Astrocyte (in vitro differentiated cells and primary cell): Measurements from ENCODE around the gene POMT2. TPM values are rescaled to one million over a fixed set of nuclear protein-coding genes. Genes with fewer than 3 reads are reported as not detected.

ENCODE experiments used
- DNase-seq: peaks from one replicate; pipeline ENCODE4 v3.0.0-alpha.2; 2010; ENCODE audit warnings: low read depth
- FAIRE-seq: peaks from 2 replicates; lab custom pipeline; 2011; peaks lifted over from hg19 to GRCh38; lab: Jason Lieb, UNC
- H2AFZ ChIP-seq: 2 replicates; pipeline ENCODE4 v1.6.0; 2012; ENCODE audit warnings: low read depth, low read length, inconsistent platforms
- H3K27ac ChIP-seq: 2 replicates; pipeline ENCODE4 v1.5.1; 2011; ENCODE audit warnings: low read depth, low read length, inconsistent platforms
- H3K27me3 ChIP-seq: 2 replicates; pipeline ENCODE4 v1.6.0; 2011; ENCODE audit warnings: low read length, inconsistent platforms; ENCODE audit not compliant: insufficient read depth
- H3K36me3 ChIP-seq: 2 replicates; pipeline ENCODE4 v1.5.1; 2011; ENCODE audit warnings: low read length, inconsistent platforms; ENCODE audit not compliant: insufficient read depth
- H3K4me1 ChIP-seq: 2 replicates; pipeline ENCODE4 v1.5.1; 2011; ENCODE audit warnings: low read length, inconsistent platforms; ENCODE audit not compliant: insufficient read depth
- H3K4me2 ChIP-seq: 2 replicates; pipeline ENCODE4 v1.6.0; 2012; ENCODE audit warnings: low read length, inconsistent platforms
- H3K4me3 ChIP-seq: 2 replicates; pipeline ENCODE4 v1.5.1; 2011; ENCODE audit warnings: low read depth, mild to moderate bottlenecking, low read length, inconsistent platforms; ENCODE audit not compliant: insufficient read depth
- H3K79me2 ChIP-seq: 2 replicates; pipeline ENCODE4 v1.6.0; 2012; ENCODE audit warnings: mild to moderate bottlenecking, low read length, inconsistent platforms; ENCODE audit not compliant: insufficient read depth
- H3K9ac ChIP-seq: 2 replicates; pipeline ENCODE4 v1.6.0; 2012; ENCODE audit warnings: mild to moderate bottlenecking, low read length, inconsistent platforms
- H3K9me3 ChIP-seq: 2 replicates; pipeline ENCODE4 v1.5.1; 2012; ENCODE audit warnings: low read depth, mild to moderate bottlenecking, low read length, inconsistent platforms; ENCODE audit not compliant: insufficient read depth
- H4K20me1 ChIP-seq: 2 replicates; pipeline ENCODE4 v1.6.0; 2012; ENCODE audit warnings: low read length, inconsistent platforms; ENCODE audit not compliant: insufficient read depth
- H3K27ac Mint-ChIP-seq: one replicate; pipeline ENCODE4 v1.8.0; 2021; ENCODE audit warnings: mild to moderate bottlenecking, mixed read lengths; ENCODE audit not compliant: unreplicated experiment
- H3K27me3 Mint-ChIP-seq: one replicate; pipeline ENCODE4 v1.8.0; 2021; ENCODE audit warnings: low read depth, mixed read lengths; ENCODE audit not compliant: unreplicated experiment
- H3K36me3 Mint-ChIP-seq: one replicate; pipeline ENCODE4 v1.8.0; 2021; ENCODE audit warnings: low read depth, mixed read lengths; ENCODE audit not compliant: unreplicated experiment
- H3K4me1 Mint-ChIP-seq: one replicate; pipeline ENCODE4 v1.8.0; 2021; ENCODE audit warnings: low read depth, mixed read lengths; ENCODE audit not compliant: unreplicated experiment
- H3K4me3 Mint-ChIP-seq: one replicate; pipeline ENCODE4 v1.8.0; 2021; ENCODE audit warnings: mild to moderate bottlenecking, moderate library complexity, mixed read lengths; ENCODE audit not compliant: unreplicated experiment
- H3K9me3 Mint-ChIP-seq: one replicate; pipeline ENCODE4 v1.8.0; 2021; ENCODE audit warnings: mild to moderate bottlenecking, mixed read lengths; ENCODE audit not compliant: unreplicated experiment
- EZH2 ChIP-seq: IDR thresholded peaks from 2 replicates; pipeline ENCODE4 v1.6.1; 2012; ENCODE audit warnings: mild to moderate bottlenecking, low read length, inconsistent platforms; ENCODE audit not compliant: insufficient read depth
- total RNA-seq: library from RNA; stranded (reverse); gene quantifications from 2 replicates; pipeline ENCODE4 v1.2.1, GENCODE V29; 2021
- TF ChIP-seq, protein P1 (sequence below): IDR thresholded peaks from 2 replicates; pipeline ENCODE4 v1.5.1; 2011; ENCODE audit warnings: low read depth, mild to moderate bottlenecking, inconsistent platforms, low read length, moderate library complexity; ENCODE audit not compliant: insufficient read depth

POMT2 gene
- total RNA-seq, 1 donor from 2014 or later, result 53.4 TPM

DNA sequence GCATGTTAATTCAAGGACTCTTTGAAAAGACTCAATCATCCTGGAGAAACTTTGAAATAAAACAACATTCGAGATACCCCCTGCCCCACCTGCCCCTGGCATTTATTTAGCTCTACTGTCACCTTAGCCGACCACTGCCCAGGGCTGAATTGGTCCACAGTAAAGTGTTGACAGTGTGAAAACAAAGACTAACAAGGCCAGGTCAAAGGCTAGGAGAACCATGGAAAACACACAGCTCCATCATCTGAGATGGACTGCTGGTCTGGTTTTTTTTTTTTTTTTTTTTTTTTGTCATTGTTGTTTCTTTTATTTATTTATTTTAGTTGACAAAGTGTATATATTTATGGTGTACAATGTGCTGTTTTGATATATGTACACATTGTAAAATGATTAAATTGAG is 25.8 kb upstream of the POMT2 start:
- Mint-ChIP-seq H3K27me3 (no peaks in the 10 kb centered on the region), H3K27ac (no peak overlapping the region), H3K36me3 (peaks cover 16% of the 10 kb centered on the region), H3K4me1 (peaks cover 24% of the 10 kb centered on the region), H3K9me3 (no peaks in the 10 kb centered on the region), H3K4me3 (no peak overlapping the region)
- H2AFZ ChIP-seq, result no peak overlapping the region
- no peaks in the 10 kb centered on the region for H3K36me3 ChIP-seq
- FAIRE-seq (no peak), DNase-seq (no peak)
- H4K20me1 ChIP-seq, result no peaks in the 10 kb centered on the region
- TF ChIP-seq, protein P1, sequence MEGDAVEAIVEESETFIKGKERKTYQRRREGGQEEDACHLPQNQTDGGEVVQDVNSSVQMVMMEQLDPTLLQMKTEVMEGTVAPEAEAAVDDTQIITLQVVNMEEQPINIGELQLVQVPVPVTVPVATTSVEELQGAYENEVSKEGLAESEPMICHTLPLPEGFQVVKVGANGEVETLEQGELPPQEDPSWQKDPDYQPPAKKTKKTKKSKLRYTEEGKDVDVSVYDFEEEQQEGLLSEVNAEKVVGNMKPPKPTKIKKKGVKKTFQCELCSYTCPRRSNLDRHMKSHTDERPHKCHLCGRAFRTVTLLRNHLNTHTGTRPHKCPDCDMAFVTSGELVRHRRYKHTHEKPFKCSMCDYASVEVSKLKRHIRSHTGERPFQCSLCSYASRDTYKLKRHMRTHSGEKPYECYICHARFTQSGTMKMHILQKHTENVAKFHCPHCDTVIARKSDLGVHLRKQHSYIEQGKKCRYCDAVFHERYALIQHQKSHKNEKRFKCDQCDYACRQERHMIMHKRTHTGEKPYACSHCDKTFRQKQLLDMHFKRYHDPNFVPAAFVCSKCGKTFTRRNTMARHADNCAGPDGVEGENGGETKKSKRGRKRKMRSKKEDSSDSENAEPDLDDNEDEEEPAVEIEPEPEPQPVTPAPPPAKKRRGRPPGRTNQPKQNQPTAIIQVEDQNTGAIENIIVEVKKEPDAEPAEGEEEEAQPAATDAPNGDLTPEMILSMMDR, result no peak
- no peak for TF ChIP-seq EZH2
- H3K4me2 ChIP-seq, result no peak overlapping the region
- H3K79me2 ChIP-seq, result no peaks in the 10 kb centered on the region
- H3K4me3 ChIP-seq, result no peak overlapping the region
- peaks cover 10% of the 10 kb centered on the region for H3K4me1 ChIP-seq
- H3K27me3 ChIP-seq, result no peaks in the 10 kb centered on the region
- H3K9me3 ChIP-seq, result no peaks in the 10 kb centered on the region
- H3K9ac ChIP-seq, result no peak overlapping the region
- no peak overlapping the region for H3K27ac ChIP-seq

DNA sequence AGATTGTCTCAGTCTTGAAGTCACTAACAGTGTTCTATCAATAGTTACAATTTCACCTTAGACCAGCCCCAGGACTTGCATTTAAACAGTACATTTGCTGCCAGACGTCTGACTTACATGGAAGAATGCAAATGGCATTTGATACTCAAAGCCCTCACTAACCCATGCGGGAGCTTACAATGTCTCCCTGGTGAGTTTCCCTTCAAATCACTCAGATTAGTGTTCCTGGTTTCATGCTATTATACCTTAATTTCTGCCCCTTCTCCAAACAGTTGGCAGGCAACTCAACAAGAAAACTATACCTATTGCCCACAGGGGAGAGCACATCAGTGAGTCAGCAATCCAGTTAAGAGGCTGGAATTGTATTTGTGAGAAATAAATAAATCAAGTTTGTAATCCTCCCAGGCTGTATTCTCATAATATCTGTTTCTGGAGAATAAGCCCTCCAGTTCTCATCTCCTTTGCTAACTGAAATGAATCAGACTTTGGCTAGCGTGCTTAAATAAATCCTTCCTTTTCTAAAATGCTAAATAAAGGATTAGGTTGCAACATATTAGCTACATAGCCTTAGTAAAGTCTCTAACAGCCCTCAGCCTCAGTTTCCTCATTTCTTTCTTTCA is 23.8 kb upstream of the POMT2 start:
- Mint-ChIP-seq H3K4me1 (peaks cover 24% of the 10 kb centered on the region), H3K9me3 (no peaks in the 10 kb centered on the region), H3K36me3 (peaks cover 16% of the 10 kb centered on the region), H3K4me3 (no peak overlapping the region), H3K27ac (no peak overlapping the region), H3K27me3 (no peaks in the 10 kb centered on the region)
- H3K79me2 ChIP-seq, result no peaks in the 10 kb centered on the region
- no peaks in the 10 kb centered on the region for H4K20me1 ChIP-seq
- H2AFZ ChIP-seq, result no peak overlapping the region
- TF ChIP-seq, protein P1, result no peak
- no peak for TF ChIP-seq EZH2
- no peak overlapping the region for H3K27ac ChIP-seq
- no peak overlapping the region for H3K9ac ChIP-seq
- H3K4me3 ChIP-seq, result no peak overlapping the region
- H3K4me1 ChIP-seq, result peaks cover 10% of the 10 kb centered on the region
- H3K36me3 ChIP-seq, result no peaks in the 10 kb centered on the region
- FAIRE-seq (no peak), DNase-seq (no peak)
- H3K27me3 ChIP-seq, result no peaks in the 10 kb centered on the region
- no peaks in the 10 kb centered on the region for H3K9me3 ChIP-seq
- no peak overlapping the region for H3K4me2 ChIP-seq

DNA sequence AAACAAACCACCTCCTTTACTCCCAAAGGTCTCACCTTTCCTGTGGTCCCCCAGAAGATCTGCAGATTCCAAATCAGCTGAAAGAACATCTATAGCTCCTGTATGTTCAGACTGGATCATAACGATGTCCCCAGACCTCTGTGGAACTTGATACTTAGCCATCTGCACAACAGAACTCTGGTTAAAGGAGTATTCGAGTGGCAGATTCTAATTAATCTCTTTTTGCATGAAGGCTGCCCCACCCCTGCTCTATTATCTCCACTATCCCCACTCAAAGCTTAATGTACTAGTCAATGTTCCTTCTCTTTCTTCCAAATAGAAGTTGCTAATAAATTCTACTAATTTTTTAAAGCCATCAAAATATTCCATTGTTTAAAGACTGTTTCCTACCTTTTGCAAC is 23.0 kb upstream of the POMT2 start:
- TF ChIP-seq, protein P1, result no peak
- no peak for TF ChIP-seq EZH2
- Histone ChIP-seq H4K20me1 (no peaks in the 10 kb centered on the region), H3K4me3 (no peak overlapping the region), H3K4me2 (no peak overlapping the region), H3K27ac (no peak overlapping the region), H3K9me3 (no peaks in the 10 kb centered on the region), H3K27me3 (no peaks in the 10 kb centered on the region), H3K9ac (no peak overlapping the region), H2AFZ (no peak overlapping the region), H3K4me1 (peaks cover 10% of the 10 kb centered on the region), H3K79me2 (no peaks in the 10 kb centered on the region), H3K36me3 (no peaks in the 10 kb centered on the region)
- Mint-ChIP-seq H3K4me1 (peaks cover 24% of the 10 kb centered on the region), H3K27ac (no peak overlapping the region), H3K4me3 (no peak overlapping the region), H3K9me3 (no peaks in the 10 kb centered on the region), H3K36me3 (peaks cover 13% of the 10 kb centered on the region), H3K27me3 (no peaks in the 10 kb centered on the region)
- FAIRE-seq (no peak), DNase-seq (no peak)
